Measurements from ENCODE around the gene ALK. TPM values are rescaled to one million over a fixed set of nuclear protein-coding genes. Genes with fewer than 3 reads are reported as not detected.
A peak's percentile ranks its signal among the peaks of the same experiment; 100 is the strongest.

The ALK gene
- total RNA-seq, 4 donors from 2014 or later, result 0.83 to 1.6 (median 1.2) TPM

DNA sequence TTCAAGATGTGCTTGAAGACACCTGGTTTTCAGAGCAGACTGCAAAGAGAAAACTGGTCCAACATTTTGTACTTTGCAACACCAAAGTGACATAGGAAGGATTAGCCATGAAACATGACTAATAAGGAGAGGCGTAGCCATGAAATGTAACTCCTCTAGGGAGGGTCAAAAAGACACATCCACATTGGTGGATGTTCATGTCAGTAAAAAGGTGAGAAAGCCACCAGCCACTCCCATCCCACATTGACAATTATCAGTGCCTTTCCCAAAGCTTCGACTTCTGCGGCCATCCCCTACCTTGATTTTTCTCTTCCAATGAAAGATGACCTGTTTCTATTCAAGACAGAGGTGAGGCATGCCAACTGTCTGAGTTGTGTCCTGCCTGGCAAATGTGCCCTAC is 223.2 kb downstream of the ALK start:
- Histone ChIP-seq H3K9me3 (no peaks in the 10 kb centered on the region), H3K27ac (replicated peaks in 1 of 4) (no peak overlapping the region), H3K4me1 (peaks cover 0 to 10% (median 7%) of the 10 kb centered on the region in 4 donors), H3K4me3 (no peak overlapping the region), H3K27me3 (no peaks in the 10 kb centered on the region), H3K36me3 (no peaks in the 10 kb centered on the region)
- WGBS, result 81% methylated on average over 3 of the region's 3 CpGs
- intact Hi-C loops (cut with DNase I), result no loop called here
- DNase-seq (ENCODE audit: extremely low spot score), result peak; percentile 75
- TF ChIP-seq EP300 (IDR thresholded peaks at IDR 0.05), result no peak
- TF ChIP-seq, protein P1, sequence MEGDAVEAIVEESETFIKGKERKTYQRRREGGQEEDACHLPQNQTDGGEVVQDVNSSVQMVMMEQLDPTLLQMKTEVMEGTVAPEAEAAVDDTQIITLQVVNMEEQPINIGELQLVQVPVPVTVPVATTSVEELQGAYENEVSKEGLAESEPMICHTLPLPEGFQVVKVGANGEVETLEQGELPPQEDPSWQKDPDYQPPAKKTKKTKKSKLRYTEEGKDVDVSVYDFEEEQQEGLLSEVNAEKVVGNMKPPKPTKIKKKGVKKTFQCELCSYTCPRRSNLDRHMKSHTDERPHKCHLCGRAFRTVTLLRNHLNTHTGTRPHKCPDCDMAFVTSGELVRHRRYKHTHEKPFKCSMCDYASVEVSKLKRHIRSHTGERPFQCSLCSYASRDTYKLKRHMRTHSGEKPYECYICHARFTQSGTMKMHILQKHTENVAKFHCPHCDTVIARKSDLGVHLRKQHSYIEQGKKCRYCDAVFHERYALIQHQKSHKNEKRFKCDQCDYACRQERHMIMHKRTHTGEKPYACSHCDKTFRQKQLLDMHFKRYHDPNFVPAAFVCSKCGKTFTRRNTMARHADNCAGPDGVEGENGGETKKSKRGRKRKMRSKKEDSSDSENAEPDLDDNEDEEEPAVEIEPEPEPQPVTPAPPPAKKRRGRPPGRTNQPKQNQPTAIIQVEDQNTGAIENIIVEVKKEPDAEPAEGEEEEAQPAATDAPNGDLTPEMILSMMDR (IDR thresholded peaks at IDR 0.05), result no peak
- no peak for TF ChIP-seq POLR2AphosphoS5 (IDR thresholded peaks at IDR 0.05)
- TF ChIP-seq POLR2A (IDR thresholded peaks at IDR 0.05; ENCODE audit: low read depth), result no peak

DNA sequence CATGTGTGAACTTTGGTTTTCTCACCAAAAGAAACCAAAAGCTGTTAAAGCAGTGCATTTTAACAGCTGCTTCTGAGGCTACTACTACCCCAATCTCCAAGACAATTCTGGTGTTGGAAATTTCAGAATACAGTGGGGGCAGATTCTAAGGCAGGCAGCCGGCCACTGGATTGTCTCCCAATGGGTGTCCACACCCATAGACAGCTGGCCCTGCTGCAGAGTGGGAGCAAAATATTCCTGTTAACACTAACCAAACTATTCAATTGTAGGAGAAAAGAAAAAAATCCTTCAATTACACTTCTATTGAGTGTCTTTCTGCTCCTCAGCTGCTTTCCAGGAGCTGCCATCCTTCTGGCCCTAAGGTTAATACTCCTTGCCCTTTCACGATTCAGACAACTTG is 223.7 kb downstream of the ALK start:
- 73% methylated on average over 2 of the region's 2 CpGs for WGBS
- TF ChIP-seq, protein P1 (IDR thresholded peaks at IDR 0.05), result no peak
- no peak for TF ChIP-seq EP300 (IDR thresholded peaks at IDR 0.05)
- TF ChIP-seq POLR2A (IDR thresholded peaks at IDR 0.05; ENCODE audit: low read depth), result no peak
- TF ChIP-seq POLR2AphosphoS5 (IDR thresholded peaks at IDR 0.05), result no peak

DNA sequence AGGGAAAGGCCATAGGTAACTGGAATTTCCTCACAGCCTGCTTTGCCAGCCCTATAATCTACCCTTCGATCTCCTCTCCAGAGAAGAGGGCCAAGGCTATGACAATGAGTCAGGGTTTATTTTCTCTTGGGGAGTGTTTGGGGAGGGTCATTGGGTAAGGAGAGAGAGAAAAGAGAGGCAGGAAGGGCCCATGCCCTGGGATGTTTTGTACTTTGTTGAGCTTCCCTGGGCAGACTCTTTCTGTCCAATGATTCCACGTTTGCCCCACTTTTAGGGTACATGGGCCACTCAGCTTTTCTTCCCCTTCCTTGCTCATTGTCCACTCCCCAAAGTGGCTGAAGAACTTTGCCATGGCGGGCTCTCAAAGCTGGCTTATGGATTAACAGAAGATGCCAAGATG is 224.2 kb downstream of the ALK start:
- Histone ChIP-seq H3K4me3 (no peak overlapping the region), H3K27me3 (no peaks in the 10 kb centered on the region), H3K4me1 (peaks cover 0 to 10% (median 7%) of the 10 kb centered on the region in 4 donors), H3K36me3 (no peaks in the 10 kb centered on the region), H3K9me3 (no peaks in the 10 kb centered on the region), H3K27ac (replicated peaks in 1 of 4) (no peak overlapping the region)
- WGBS, result 75% methylated on average over 3 of the region's 3 CpGs
- intact Hi-C loops (cut with DNase I), result no loop called here
- peak; percentile 53 for DNase-seq (ENCODE audit: extremely low spot score)
- TF ChIP-seq EP300 (IDR thresholded peaks at IDR 0.05), result no peak
- TF ChIP-seq POLR2AphosphoS5 (IDR thresholded peaks at IDR 0.05), result no peak
- no peak for TF ChIP-seq POLR2A (IDR thresholded peaks at IDR 0.05; ENCODE audit: low read depth)
- TF ChIP-seq, protein P1 (IDR thresholded peaks at IDR 0.05), result no peak

More for the DNA sequence above, 223.7 kb downstream of the ALK start:
- no peaks in the 10 kb centered on the region for H3K9me3 ChIP-seq
- no peaks in the 10 kb centered on the region for H3K36me3 ChIP-seq
- peaks cover 0 to 10% (median 7%) of the 10 kb centered on the region in 4 donors for H3K4me1 ChIP-seq
- DNase-seq (ENCODE audit: extremely low spot score), result peak; percentile 80
- H3K4me3 ChIP-seq, result no peak overlapping the region
- intact Hi-C loops (cut with DNase I), result no loop called here
- no peak overlapping the region for H3K27ac ChIP-seq (replicated peaks in 1 of 4)
- no peaks in the 10 kb centered on the region for H3K27me3 ChIP-seq

DNA sequence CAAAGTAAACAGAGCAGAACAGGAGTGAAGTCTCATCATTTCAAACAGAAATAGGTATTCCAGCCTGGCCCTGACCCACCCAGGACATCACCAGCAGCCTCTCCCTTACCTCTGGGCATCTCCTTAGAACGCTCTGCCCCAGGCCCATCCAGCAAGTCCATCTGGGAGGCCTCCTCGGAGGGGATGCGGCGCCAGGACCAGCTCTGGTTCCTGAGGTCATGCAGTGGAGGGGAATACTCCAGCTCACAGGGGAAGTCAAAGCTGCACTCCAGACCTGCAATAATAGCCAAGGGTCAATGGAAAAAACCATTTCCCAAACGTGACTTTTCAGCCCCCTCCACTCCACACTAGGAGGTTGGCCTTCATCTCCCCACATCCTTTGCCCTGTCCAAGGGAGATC is 226.6 kb downstream of the ALK start:
- intact Hi-C loops (cut with DNase I), result no loop called here
- 92% methylated on average over 5 of the region's 5 CpGs for WGBS
- peak; percentile 53 for DNase-seq (ENCODE audit: extremely low spot score)

More for the DNA sequence above, 226.6 kb downstream of the ALK start:
- H3K4me1 ChIP-seq, result peaks cover 0 to 10% (median 7%) of the 10 kb centered on the region in 4 donors
- TF ChIP-seq EP300 (IDR thresholded peaks at IDR 0.05), result no peak
- TF ChIP-seq POLR2AphosphoS5 (IDR thresholded peaks at IDR 0.05), result no peak
- no peak for TF ChIP-seq POLR2A (IDR thresholded peaks at IDR 0.05; ENCODE audit: low read depth)
- TF ChIP-seq, protein P1 (IDR thresholded peaks at IDR 0.05), result no peak
- H3K36me3 ChIP-seq, result no peaks in the 10 kb centered on the region
- no peaks in the 10 kb centered on the region for H3K9me3 ChIP-seq
- H3K27me3 ChIP-seq, result no peaks in the 10 kb centered on the region
- no peak overlapping the region for H3K4me3 ChIP-seq
- H3K27ac ChIP-seq (replicated peaks in 1 of 4), result no peak overlapping the region

Measured in esophagus muscularis mucosa (tissue), 4 donors.